ENCODE measurements around the gene KEAP1. TPM values are rescaled to one million over a fixed set of nuclear protein-coding genes. Genes with fewer than 3 reads are reported as not detected.

Gene KEAP1
- total RNA-seq, 2 donors from 2014 or later = 30.9 to 37.6 TPM

DNA sequence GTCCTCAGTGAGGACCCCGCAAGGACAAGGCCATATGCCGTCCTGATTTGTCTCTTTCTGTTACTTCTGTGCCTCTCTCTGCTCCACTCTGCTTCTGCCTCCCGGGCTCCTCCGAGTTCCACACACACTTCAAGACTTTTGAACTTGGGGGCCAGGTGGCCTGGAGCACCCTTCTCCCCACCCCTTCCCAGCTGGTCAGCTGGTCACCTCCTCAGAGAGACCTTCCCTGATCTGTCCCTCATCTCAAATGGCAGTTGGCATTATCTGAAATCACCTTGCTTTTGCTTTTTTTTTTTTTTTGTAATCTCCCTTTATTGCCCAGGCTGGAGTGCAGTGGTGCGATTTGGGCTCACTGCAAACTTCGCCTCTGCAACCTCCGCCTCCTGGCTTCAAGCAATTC lies 16.3 kb upstream of the KEAP1 start:
- Histone ChIP-seq H3K4me1 (peaks cover 59% of the 10 kb centered on the region), H3K4me3 (no peak overlapping the region), H3K36me3 (replicated peaks in 1 of 2; ENCODE audit: insufficient read depth in 1 of 2, low read depth in 2 of 2) (no peaks in the 10 kb centered on the region), H3K27ac (peak overlapping the region in 1 of 4 donors; percentile 44), H3K9me3 (no peaks in the 10 kb centered on the region), H3K27me3 (no peaks in the 10 kb centered on the region)
- intact Hi-C loops (cut with DNase I) = no loop called here
- 60 to 70% methylated on average over 7 of the region's 7 CpGs for WGBS, 2 donors
- DNase-seq (no peak), ATAC-seq (no peak)
- TF ChIP-seq, protein P1, sequence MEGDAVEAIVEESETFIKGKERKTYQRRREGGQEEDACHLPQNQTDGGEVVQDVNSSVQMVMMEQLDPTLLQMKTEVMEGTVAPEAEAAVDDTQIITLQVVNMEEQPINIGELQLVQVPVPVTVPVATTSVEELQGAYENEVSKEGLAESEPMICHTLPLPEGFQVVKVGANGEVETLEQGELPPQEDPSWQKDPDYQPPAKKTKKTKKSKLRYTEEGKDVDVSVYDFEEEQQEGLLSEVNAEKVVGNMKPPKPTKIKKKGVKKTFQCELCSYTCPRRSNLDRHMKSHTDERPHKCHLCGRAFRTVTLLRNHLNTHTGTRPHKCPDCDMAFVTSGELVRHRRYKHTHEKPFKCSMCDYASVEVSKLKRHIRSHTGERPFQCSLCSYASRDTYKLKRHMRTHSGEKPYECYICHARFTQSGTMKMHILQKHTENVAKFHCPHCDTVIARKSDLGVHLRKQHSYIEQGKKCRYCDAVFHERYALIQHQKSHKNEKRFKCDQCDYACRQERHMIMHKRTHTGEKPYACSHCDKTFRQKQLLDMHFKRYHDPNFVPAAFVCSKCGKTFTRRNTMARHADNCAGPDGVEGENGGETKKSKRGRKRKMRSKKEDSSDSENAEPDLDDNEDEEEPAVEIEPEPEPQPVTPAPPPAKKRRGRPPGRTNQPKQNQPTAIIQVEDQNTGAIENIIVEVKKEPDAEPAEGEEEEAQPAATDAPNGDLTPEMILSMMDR (IDR thresholded peaks at IDR 0.05) = no peak
- no peak for TF ChIP-seq POLR2A (IDR thresholded peaks at IDR 0.05)

DNA sequence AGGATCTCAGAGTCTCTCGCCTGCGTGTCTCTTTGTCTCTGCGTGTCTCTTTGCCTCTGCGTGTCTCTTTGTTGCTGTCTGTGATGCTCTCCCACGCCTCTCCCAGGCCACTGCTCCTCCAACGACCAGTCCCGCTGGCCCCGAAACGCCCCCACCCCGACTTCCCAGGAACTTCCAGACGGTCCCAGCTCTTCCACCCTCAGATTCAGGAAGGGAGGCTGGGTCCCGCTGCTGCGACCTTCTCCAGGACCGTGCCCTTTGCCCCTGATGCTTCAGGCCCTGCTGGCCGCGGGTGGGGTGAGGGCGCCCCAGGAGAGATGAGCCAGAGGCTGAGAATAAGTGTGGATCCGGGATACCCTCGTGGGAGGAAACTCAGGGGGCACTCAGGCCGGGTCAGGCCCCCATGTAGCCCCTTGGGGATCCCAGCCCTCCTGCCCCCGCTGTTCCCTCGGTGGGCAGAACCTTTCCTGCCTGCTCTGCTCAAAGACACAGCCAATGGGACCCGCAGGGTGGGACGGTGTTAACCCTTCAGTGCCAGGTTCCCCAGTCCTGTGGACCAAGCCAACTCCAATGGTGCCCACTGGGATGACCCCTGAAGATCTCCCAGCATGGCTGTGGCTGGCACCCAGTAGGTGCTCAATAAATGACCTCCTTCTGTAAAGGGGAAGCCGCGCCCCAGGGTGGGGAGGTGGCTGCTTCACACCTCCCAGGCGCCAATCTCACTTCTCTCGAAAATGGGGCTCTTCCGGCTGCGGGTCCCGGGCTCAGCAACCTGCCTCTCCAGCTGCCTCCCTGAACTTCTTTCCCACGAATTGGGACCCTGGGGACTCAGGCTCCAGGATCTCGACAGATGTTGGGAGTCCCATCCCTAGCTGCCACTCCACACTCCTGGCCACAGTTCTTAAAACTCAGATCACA lies 15.5 kb upstream of the KEAP1 start:
- peak in 3 of 4 donors; percentile 42 to 63 (median 51) for DNase-seq
- no peaks in the 10 kb centered on the region for H3K27me3 ChIP-seq
- peaks cover 61% of the 10 kb centered on the region for H3K4me1 ChIP-seq
- no peaks in the 10 kb centered on the region for H3K9me3 ChIP-seq
- H3K27ac ChIP-seq = peak overlapping the region in 1 of 4 donors; percentile 44
- no peak for TF ChIP-seq POLR2A (IDR thresholded peaks at IDR 0.05)
- TF ChIP-seq, protein P1 (IDR thresholded peaks at IDR 0.05) = no peak
- H3K36me3 ChIP-seq (replicated peaks in 1 of 2; ENCODE audit: insufficient read depth in 1 of 2, low read depth in 2 of 2) = no peaks in the 10 kb centered on the region
- ATAC-seq = no peak
- intact Hi-C loops (cut with DNase I) = no loop called here
- H3K4me3 ChIP-seq = no peak overlapping the region
- WGBS, 2 donors = 18 to 23% methylated on average over 28 to 33 of the region's 33 CpGs

DNA sequence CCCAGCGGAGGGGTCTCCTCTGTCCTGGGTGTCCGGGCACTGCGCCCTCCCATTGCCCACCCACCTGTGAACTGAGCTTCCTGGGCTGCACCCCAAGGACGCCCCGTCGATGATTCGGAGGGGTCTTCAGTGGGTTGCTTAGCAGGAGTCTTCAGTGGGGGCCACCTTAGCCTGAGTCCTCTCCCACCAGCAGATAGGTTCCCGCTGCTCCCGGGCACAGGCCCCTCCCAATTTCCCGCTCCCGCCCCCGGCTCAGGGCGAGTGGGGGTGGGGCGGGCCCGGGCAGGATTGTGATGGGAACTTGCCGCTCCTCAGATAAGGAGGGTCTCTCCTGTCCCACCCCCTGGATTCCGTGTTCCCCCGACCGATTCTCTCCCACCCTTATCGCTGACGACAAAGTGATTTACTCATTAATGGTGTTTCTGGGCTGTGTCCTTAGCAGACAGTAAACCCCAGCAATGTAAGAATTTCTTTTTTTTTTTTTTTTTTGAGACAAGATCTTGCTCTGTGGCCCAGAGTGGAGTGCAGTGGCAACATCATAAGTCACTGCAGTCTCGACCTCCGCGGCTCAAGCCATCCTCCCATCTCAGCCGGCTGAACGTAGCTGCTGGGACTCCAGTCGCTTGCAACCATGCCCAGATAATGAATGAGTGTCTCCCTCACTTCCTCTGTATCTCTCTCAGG lies 14.7 kb upstream of the KEAP1 start:
- 3% methylated on average over 24 to 25 of the region's 27 CpGs for WGBS, 2 donors
- Histone ChIP-seq H3K27ac (peak overlapping the region in 3 of 4 donors; percentile 5 to 57 (median 16)), H3K4me1 (peaks cover 61% of the 10 kb centered on the region), H3K9me3 (no peaks in the 10 kb centered on the region), H3K4me3 (peak overlapping the region in 1 of 2 donors; percentile 4), H3K27me3 (no peaks in the 10 kb centered on the region), H3K36me3 (replicated peaks in 1 of 2; ENCODE audit: insufficient read depth in 1 of 2, low read depth in 2 of 2) (no peaks in the 10 kb centered on the region)
- intact Hi-C loops (cut with DNase I) = no loop called here
- DNase-seq (peak in 2 of 4 donors; percentile 38 to 56), ATAC-seq (no peak)
- TF ChIP-seq, protein P1 (IDR thresholded peaks at IDR 0.05) = no peak
- no peak for TF ChIP-seq POLR2A (IDR thresholded peaks at IDR 0.05)

DNA sequence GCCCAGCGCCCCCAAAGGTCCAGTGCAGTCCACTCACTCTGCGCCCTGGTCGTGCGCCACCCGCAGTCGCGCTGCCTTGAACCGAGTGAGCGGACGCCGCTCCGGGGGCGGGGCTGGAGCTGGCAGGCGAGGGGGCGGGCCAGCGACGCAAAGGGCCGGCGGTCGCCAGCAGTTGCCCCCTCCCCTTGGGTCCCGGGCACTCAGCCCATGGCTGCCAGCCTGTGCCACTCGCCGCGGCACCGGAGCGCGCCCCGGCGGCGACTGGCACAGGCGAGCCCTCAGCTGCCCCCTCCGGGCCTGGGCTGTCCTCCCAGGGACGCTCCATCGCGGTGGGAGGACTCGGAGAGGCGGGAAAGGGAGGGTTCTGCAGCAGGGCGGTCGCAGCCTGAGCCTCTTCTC lies 14.2 kb upstream of the KEAP1 start, which contains the start of gene S1PR5:
TSS of gene S1PR5 (minus strand) at position 87 of the 399 bp plus-strand sequence. CDS start 2,436 bp downstream, outside the sequence.
- peak; percentile 47 to 73 (median 57) for DNase-seq
- TF ChIP-seq POLR2A (IDR thresholded peaks at IDR 0.05) = no peak
- TF ChIP-seq, protein P1 (IDR thresholded peaks at IDR 0.05) = no peak
- intact Hi-C loops (cut with DNase I) = no loop called here

More for the DNA sequence above, 14.2 kb upstream of the KEAP1 start, which contains the start of gene S1PR5:
- peak; percentile 21 for ATAC-seq
- H3K9me3 ChIP-seq = no peaks in the 10 kb centered on the region
- 0 to 3% methylated on average over 2 to 31 of the region's 39 CpGs for WGBS, 2 donors
- H3K4me3 ChIP-seq = peak within 1 kb of the TSS in 1 of 2 donors; percentile 4
- no peaks in the 10 kb centered on the region for H3K36me3 ChIP-seq (replicated peaks in 1 of 2; ENCODE audit: insufficient read depth in 1 of 2, low read depth in 2 of 2)
- H3K4me1 ChIP-seq = peaks cover 61% of the 10 kb centered on the region
- peak within 1 kb of the TSS; percentile 5 to 57 (median 23) for H3K27ac ChIP-seq
- H3K27me3 ChIP-seq = no peaks in the 10 kb centered on the region
